H1 (cell line): ENCODE measurements around the gene TCFL5. TPM values are rescaled to one million over a fixed set of nuclear protein-coding genes. Genes with fewer than 3 reads are reported as not detected.

Experiments used
- BACH1 ChIP-seq: IDR thresholded peaks from 2 replicates; pipeline ENCODE4 v1.6.1; 2012; ENCODE audit warnings: low read length, improper control_type of control experiment
- CHD2 ChIP-seq: IDR thresholded peaks from 2 replicates; pipeline ENCODE4 v1.6.1; 2012; ENCODE audit warnings: low read length, improper control_type of control experiment
- CTBP2 ChIP-seq: IDR thresholded peaks from 2 replicates; pipeline ENCODE4 v1.7.0; 2011; ENCODE audit warnings: borderline replicate concordance, mild to moderate bottlenecking, moderate library complexity, mixed read lengths, low read length; ENCODE audit not compliant: insufficient read depth, insufficient read length
- EGR1 ChIP-seq: IDR thresholded peaks from 2 replicates; pipeline ENCODE4 v1.6.1; 2011; ENCODE audit warnings: low read depth, low read length, borderline replicate concordance
- EP300 ChIP-seq, 2 experiments: IDR thresholded peaks; 1 replicate in 1 of 2; 2 replicates in 1 of 2; pipeline ENCODE4 v1.6.1; 2011 to 2012; ENCODE audit warnings: low read depth in 2 of 2, low read length in 2 of 2, mild to moderate bottlenecking in 2 of 2, borderline replicate concordance in 1 of 2, inconsistent platforms in 1 of 2, moderate library complexity in 1 of 2
- EZH2 ChIP-seq: fragments of 200-600 bp; sonication (generic); IDR thresholded peaks from 2 replicates; pipeline ENCODE4 v1.7.1; 2012; ENCODE audit warnings: low read depth, mild to moderate bottlenecking, moderate library complexity, low read length, inconsistent platforms; ENCODE audit not compliant: severe bottlenecking
- KDM5A ChIP-seq: fragments of 200-600 bp; IDR thresholded peaks from 2 replicates; pipeline ENCODE4 v1.7.1; 2012; ENCODE audit warnings: mild to moderate bottlenecking, low read length, inconsistent platforms, mixed read lengths
- NANOG ChIP-seq: IDR thresholded peaks from 2 replicates; pipeline ENCODE4 v1.6.1; 2011; ENCODE audit warnings: low read length, low read depth, mild to moderate bottlenecking, inconsistent platforms; ENCODE audit not compliant: insufficient read depth, poor library complexity, severe bottlenecking
- POLR2A ChIP-seq, 2 experiments: IDR thresholded peaks; 1 replicate in 1 of 2; 2 replicates in 1 of 2; pipeline ENCODE4 v1.6.1; 2011; ENCODE audit warnings: low read depth in 2 of 2, low read length in 2 of 2, mild to moderate bottlenecking in 2 of 2; ENCODE audit errors: control extremely low read depth in 1 of 2
- RFX5 ChIP-seq: IDR thresholded peaks from 2 replicates; pipeline ENCODE4 v1.6.1; 2011; ENCODE audit warnings: low read depth, low read length, improper control_type of control experiment, borderline replicate concordance
- SP1 ChIP-seq: IDR thresholded peaks from 2 replicates; pipeline ENCODE4 v1.6.1; 2011; ENCODE audit warnings: low read depth, low read length
- polyA plus RNA-seq, 7 experiments: library from polyadenylated mRNA; depleted of rRNA in 3 of 7; stranded (reverse) in 5 of 7; unstranded in 2 of 7; fragments of >200 nt in 5 of 7; fragments of 200-250 nt in 2 of 7; gene quantifications; 1 replicate in 5 of 7; 2 replicates in 1 of 7; 4 replicates in 1 of 7; pipeline versions ENCODE4 v1.2.1 to v1.2.3, GENCODE V29; 2011 to 2013; ENCODE audit warnings: missing spikeins in 2 of 7, mixed read lengths in 2 of 7
- total RNA-seq: library from RNA; stranded (reverse); fragmentation: NEBNext Ultra II Directional; extraction: Animal tissue kit (Norgen Biotek cat#: 25700); gene quantifications from 2 replicates; pipeline ENCODE4 v1.2.1, GENCODE V29; 2021
- TF ChIP-seq, protein P1 (sequence below): IDR thresholded peaks from 2 replicates; pipeline ENCODE4 v1.6.1; 2011; ENCODE audit warnings: low read length, improper control_type of control experiment

TCFL5 gene
- total and polyA plus RNA-seq, 2 of the 8 experiments (the other 6 are each of a cell fraction or from before 2014, with no cell fraction given), result 6.2 to 15.0 TPM

DNA sequence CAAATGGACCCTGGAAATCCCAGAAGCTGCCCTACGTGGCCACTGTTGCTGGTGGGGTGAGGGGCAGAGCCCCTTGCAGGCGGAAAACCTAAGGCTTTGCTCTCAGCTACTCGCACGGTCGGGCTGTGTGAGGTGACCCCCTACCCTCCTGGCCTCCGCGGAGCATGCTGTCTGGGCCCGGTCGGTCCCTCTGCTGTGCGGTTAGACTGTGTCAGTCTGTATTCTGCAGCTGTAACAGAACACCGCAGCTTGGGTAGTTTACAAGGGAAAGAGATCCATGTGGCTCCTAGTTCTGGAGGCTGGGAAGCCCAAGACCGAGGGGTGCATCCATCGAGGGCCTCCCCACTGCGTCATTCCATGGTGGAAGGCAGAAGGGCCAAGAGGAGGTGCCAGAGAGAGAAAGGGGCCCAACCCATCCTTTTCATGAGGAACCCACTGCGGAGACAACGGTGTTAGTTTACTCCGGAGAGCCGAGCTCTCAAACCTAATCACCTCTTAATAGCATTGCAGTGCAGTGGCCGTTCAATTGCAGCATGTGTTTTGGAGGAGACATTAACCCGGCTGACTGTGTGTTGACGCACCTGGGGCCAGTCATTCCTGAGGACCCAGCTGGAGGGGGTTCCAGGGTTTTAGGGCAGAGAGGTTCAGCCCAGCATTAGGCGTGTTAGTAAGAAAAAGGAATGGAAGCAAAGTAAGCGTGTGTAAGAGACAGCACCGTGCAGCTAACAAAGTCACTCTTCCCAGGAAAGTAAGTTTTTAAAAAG, 26.5 kb downstream of the TCFL5 start (continued):
- TF ChIP-seq EP300 (IDR thresholded peaks at IDR 0.05; ENCODE audit: borderline replicate concordance in 1 of 2, low read depth in 2 of 2, low read length in 2 of 2) (no peak), CHD2 (no peak), CTBP2 (no peak), BACH1 (no peak), EZH2 (no peak), POLR2A (IDR thresholded peaks at IDR 0.05; ENCODE audit: control extremely low read depth in 1 of 2, low read depth in 2 of 2, low read length in 2 of 2) (no peak), KDM5A (no peak), NANOG (no peak), EGR1 (no peak), RFX5 (no peak), SP1 (no peak)
- TF ChIP-seq, protein P1, sequence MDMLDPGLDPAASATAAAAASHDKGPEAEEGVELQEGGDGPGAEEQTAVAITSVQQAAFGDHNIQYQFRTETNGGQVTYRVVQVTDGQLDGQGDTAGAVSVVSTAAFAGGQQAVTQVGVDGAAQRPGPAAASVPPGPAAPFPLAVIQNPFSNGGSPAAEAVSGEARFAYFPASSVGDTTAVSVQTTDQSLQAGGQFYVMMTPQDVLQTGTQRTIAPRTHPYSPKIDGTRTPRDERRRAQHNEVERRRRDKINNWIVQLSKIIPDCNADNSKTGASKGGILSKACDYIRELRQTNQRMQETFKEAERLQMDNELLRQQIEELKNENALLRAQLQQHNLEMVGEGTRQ, result no peak
